GM23338 (cell line): ENCODE measurements around the gene SERPINH1. TPM values are rescaled to one million over a fixed set of nuclear protein-coding genes. Genes with fewer than 3 reads are reported as not detected.

Source experiments
- ATAC-seq: fragments of 200-7000 bp; cut with Tn5 transposase; 3 replicates; pipeline ENCODE4 v1.9.1; 2020
- DNase-seq: peaks from one replicate; pipeline ENCODE4 v3.0.0-alpha.2; 2015; ENCODE audit warnings: low spot score
- H2AFZ ChIP-seq: fragments of 200-600 bp; sonication (generic); 2 replicates; pipeline ENCODE4 v1.8.0; 2016; ENCODE audit warnings: antibody characterized with exemption, mild to moderate bottlenecking, moderate library complexity
- H3F3A ChIP-seq: fragments of 200-600 bp; sonication (generic); replicated peaks from 2 replicates; pipeline ENCODE4 v1.8.0; 2017; ENCODE audit warnings: antibody characterized with exemption, mixed run types, low read depth
- H3K27ac ChIP-seq: fragments of 200-600 bp; sonication (generic); 2 replicates; pipeline ENCODE4 v1.6.1; 2016; ENCODE audit warnings: low read depth
- H3K27me3 ChIP-seq: fragments of 200-600 bp; sonication (generic); 2 replicates; pipeline ENCODE4 v1.8.0; 2016; ENCODE audit warnings: mild to moderate bottlenecking, mixed run types, moderate library complexity; ENCODE audit not compliant: insufficient read depth
- H3K36me3 ChIP-seq: fragments of 200-600 bp; sonication (generic); 2 replicates; pipeline ENCODE4 v1.8.0; 2016; ENCODE audit warnings: mild to moderate bottlenecking; ENCODE audit not compliant: insufficient read depth
- H3K4me1 ChIP-seq: fragments of 200-600 bp; sonication (generic); 2 replicates; pipeline ENCODE4 v1.8.0; 2016; ENCODE audit warnings: mild to moderate bottlenecking, moderate library complexity; ENCODE audit not compliant: insufficient read depth
- H3K4me2 ChIP-seq: fragments of 200-600 bp; sonication (generic); 2 replicates; pipeline ENCODE4 v1.7.1; 2017; ENCODE audit warnings: mixed run types
- H3K4me3 ChIP-seq: fragments of 200-600 bp; sonication (generic); 2 replicates; pipeline ENCODE4 v1.6.1; 2016; ENCODE audit warnings: mixed run types
- H3K79me2 ChIP-seq: fragments of 200-600 bp; sonication (generic); replicated peaks from 2 replicates; pipeline ENCODE4 v1.8.0; 2017; ENCODE audit warnings: mild to moderate bottlenecking; ENCODE audit not compliant: insufficient read depth
- H3K9me2 ChIP-seq: fragments of 200-600 bp; sonication (generic); 2 replicates; pipeline ENCODE4 v1.8.0; 2017; ENCODE audit not compliant: insufficient read depth
- H4K20me1 ChIP-seq: fragments of 200-600 bp; sonication (generic); replicated peaks from 2 replicates; pipeline ENCODE4 v1.8.0; 2017; ENCODE audit warnings: mild to moderate bottlenecking; ENCODE audit not compliant: insufficient read depth
- H3K27ac Mint-ChIP-seq: 2 replicates; pipeline ENCODE4 v1.8.0; 2020; ENCODE audit warnings: inconsistent platforms, mild to moderate bottlenecking, moderate library complexity, mixed read lengths
- H3K27me3 Mint-ChIP-seq: 3 replicates; pipeline ENCODE4 v1.8.0; 2022; ENCODE audit warnings: low read depth, mild to moderate bottlenecking, moderate library complexity, mixed read lengths, inconsistent platforms; ENCODE audit not compliant: insufficient read depth, poor library complexity
- H3K36me3 Mint-ChIP-seq: 3 replicates; pipeline ENCODE4 v1.8.0; 2021; ENCODE audit warnings: low read depth, mild to moderate bottlenecking, inconsistent platforms, moderate library complexity, mixed read lengths
- H3K4me1 Mint-ChIP-seq: 3 replicates; pipeline ENCODE4 v1.8.0; 2020; ENCODE audit warnings: mild to moderate bottlenecking, inconsistent platforms, mixed read lengths
- H3K4me3 Mint-ChIP-seq: 3 replicates; pipeline ENCODE4 v1.8.0; 2021; ENCODE audit warnings: moderate library complexity, mild to moderate bottlenecking, inconsistent platforms, mixed read lengths
- H3K9me3 Mint-ChIP-seq: 3 replicates; pipeline ENCODE4 v1.8.0; 2020; ENCODE audit warnings: moderate library complexity, mild to moderate bottlenecking, inconsistent platforms, mixed read lengths
- EZH2 ChIP-seq: fragments of 200-600 bp; sonication (generic); IDR thresholded peaks from one replicate; pipeline ENCODE4 v1.8.0; 2017; ENCODE audit warnings: antibody characterized with exemption, mild to moderate bottlenecking, low read depth; ENCODE audit not compliant: unreplicated experiment
- EZH2phosphoT487 ChIP-seq: fragments of 200-600 bp; sonication (generic); IDR thresholded peaks from one replicate; pipeline ENCODE4 v1.8.1; 2018; ENCODE audit warnings: antibody characterized with exemption; ENCODE audit not compliant: unreplicated experiment
- JUNB ChIP-seq: IDR thresholded peaks from one replicate; pipeline ENCODE4 v1.6.1; 2016; ENCODE audit warnings: antibody characterized with exemption; ENCODE audit not compliant: unreplicated experiment
- NANOG ChIP-seq: IDR thresholded peaks from 2 replicates; pipeline ENCODE4 v1.6.1; 2016; ENCODE audit warnings: antibody characterized with exemption, borderline replicate concordance
- POLR2AphosphoS5 ChIP-seq: IDR thresholded peaks from 2 replicates; pipeline ENCODE4 v1.6.1; 2016; ENCODE audit warnings: antibody characterized with exemption, low read depth
- STAT1 ChIP-seq: IDR thresholded peaks from one replicate; pipeline ENCODE4 v1.6.1; 2016; ENCODE audit warnings: antibody characterized with exemption; ENCODE audit not compliant: unreplicated experiment
- ZNF114 ChIP-seq: fragments of 250-450 bp; sonication (Bioruptor Pico); IDR thresholded peaks from 2 replicates; pipeline ENCODE4 v1.5.0; 2020; ENCODE audit warnings: mild to moderate bottlenecking, moderate library complexity
- polyA plus RNA-seq: library from polyadenylated mRNA; unstranded; fragments of >200 nt; fragmentation: Nextera tagmentation; extraction: Ambion mirVana; gene quantifications from 2 replicates; pipeline ENCODE4 v1.2.1, GENCODE V29; 2016
- total RNA-seq: library from RNA; depleted of rRNA; stranded (reverse); fragments of >200 nt; shearing (Covaris generic); gene quantifications from 2 replicates; pipeline ENCODE4 v1.2.3, GENCODE V29; 2014
- TF ChIP-seq, protein P1 (sequence below), 2 experiments: fragments of 200-600 bp in 1 of 2; sonication (generic) in 1 of 2; conservative IDR thresholded peaks; 2 replicates each; pipeline versions ENCODE4 v1.5.1 to v1.6.1; 2016 to 2017; ENCODE audit warnings: antibody characterized with exemption in 2 of 2, low read depth in 2 of 2, mild to moderate bottlenecking in 2 of 2, moderate library complexity in 1 of 2
- TF ChIP-seq, protein P2 (sequence below): IDR thresholded peaks from one replicate; pipeline ENCODE4 v1.6.1; 2018; ENCODE audit warnings: antibody characterized with exemption; ENCODE audit not compliant: unreplicated experiment

SERPINH1 gene
- total and polyA plus RNA-seq, 2 experiments from 2014 or later = 238 to 1,217 TPM

DNA sequence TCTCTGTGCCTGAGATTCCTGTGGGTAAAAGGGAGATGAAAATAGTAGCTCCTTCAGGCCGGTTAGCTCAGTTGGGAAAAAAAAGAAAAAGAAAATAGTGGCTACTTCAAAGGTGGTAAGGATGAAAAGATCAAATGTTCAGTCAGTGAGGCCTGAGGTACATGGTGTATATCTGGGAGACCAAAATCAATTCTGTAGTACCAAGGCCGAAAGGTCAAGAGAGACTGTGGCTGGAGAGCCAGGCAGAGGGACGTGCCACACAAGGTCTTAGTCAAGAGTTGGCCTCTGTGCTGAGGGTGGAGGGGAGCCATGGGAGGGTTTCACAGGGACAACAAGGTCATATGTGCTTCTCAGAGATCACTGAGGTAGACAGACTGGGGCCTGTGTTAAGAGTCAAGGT, 31.5 kb upstream of the SERPINH1 start (continued):
- TF ChIP-seq, protein P1, sequence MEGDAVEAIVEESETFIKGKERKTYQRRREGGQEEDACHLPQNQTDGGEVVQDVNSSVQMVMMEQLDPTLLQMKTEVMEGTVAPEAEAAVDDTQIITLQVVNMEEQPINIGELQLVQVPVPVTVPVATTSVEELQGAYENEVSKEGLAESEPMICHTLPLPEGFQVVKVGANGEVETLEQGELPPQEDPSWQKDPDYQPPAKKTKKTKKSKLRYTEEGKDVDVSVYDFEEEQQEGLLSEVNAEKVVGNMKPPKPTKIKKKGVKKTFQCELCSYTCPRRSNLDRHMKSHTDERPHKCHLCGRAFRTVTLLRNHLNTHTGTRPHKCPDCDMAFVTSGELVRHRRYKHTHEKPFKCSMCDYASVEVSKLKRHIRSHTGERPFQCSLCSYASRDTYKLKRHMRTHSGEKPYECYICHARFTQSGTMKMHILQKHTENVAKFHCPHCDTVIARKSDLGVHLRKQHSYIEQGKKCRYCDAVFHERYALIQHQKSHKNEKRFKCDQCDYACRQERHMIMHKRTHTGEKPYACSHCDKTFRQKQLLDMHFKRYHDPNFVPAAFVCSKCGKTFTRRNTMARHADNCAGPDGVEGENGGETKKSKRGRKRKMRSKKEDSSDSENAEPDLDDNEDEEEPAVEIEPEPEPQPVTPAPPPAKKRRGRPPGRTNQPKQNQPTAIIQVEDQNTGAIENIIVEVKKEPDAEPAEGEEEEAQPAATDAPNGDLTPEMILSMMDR (conservative IDR thresholded peaks at IDR 0.05; ENCODE audit: low read depth in 2 of 2) = no peak
- no peak for TF ChIP-seq ZNF114

DNA sequence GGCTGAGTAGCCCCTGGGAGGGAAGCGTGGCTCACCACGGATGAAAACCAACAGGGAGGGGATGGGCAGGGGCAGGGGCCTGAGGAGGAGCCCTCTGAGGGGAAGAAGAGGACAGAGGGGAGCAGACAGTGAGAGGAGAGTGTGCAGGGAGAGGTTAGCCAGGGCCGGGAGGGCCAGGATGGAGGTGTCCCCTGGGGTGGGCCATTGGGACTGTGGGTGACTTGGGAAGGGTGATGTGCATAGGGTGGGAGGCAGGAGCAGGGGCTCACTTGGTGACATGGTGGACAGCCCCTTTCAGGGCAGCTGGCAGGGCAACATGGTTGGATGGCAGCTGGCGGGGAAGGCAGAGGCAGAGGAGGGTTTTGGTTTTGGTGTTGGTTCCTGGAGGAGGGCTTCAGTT, 30.7 kb upstream of the SERPINH1 start:
- Mint-ChIP-seq H3K4me3 (no peak overlapping the region), H3K36me3 (no peaks in the 10 kb centered on the region)

DNA sequence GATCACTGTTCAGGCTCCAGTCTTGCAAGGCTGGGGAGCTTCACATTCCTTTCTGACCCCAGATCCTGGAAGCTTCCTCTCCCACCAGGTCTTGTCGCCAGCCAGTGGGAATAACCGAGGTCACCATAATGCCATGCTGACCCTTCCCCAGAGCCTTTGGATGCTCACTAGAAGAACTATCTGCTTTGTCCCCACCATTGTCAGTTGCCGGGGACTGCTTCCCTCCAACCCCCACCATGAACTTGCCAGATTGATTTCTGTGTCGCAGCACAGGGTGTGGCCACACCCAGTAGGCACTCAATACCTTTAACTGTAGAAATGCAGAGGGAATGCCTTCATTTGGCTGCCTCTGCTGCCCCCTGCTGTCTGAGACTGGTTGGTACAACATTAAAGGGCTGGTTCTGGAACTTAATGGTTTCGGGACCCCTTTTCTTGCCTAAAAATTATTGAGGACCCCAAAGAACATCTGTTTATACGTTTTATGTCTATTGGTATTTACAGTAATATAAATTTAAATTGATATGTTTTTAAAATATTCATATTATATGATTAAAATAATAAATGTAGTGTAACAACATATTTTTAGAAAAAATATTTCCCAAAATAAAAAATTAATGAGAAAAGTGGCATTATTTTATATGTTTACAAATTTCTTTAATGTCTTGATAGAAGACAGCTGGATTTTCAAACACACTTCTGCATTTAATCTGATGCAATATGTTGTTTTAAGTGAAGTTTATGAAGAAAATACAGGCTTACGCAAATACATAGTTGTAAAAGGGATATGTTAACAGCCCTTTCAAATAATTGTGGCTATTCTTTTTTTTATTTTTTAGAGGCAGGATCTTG, 29.6 kb upstream of the SERPINH1 start:
- no peaks in the 10 kb centered on the region for H3K79me2 ChIP-seq
- H3K27me3 Mint-ChIP-seq = peaks cover 23% of the 10 kb centered on the region
- H3K9me3 Mint-ChIP-seq = no peaks in the 10 kb centered on the region
- H3K4me1 ChIP-seq = peaks cover 4% of the 10 kb centered on the region; the same call in 1 of the 2 replicates
- H3K4me1 Mint-ChIP-seq = peaks cover 17% of the 10 kb centered on the region
- H3K27ac ChIP-seq = no peak overlapping the region
- no peaks in the 10 kb centered on the region for H3K36me3 ChIP-seq
- no peaks in the 10 kb centered on the region for H3K27me3 ChIP-seq
- TF ChIP-seq, protein P2, sequence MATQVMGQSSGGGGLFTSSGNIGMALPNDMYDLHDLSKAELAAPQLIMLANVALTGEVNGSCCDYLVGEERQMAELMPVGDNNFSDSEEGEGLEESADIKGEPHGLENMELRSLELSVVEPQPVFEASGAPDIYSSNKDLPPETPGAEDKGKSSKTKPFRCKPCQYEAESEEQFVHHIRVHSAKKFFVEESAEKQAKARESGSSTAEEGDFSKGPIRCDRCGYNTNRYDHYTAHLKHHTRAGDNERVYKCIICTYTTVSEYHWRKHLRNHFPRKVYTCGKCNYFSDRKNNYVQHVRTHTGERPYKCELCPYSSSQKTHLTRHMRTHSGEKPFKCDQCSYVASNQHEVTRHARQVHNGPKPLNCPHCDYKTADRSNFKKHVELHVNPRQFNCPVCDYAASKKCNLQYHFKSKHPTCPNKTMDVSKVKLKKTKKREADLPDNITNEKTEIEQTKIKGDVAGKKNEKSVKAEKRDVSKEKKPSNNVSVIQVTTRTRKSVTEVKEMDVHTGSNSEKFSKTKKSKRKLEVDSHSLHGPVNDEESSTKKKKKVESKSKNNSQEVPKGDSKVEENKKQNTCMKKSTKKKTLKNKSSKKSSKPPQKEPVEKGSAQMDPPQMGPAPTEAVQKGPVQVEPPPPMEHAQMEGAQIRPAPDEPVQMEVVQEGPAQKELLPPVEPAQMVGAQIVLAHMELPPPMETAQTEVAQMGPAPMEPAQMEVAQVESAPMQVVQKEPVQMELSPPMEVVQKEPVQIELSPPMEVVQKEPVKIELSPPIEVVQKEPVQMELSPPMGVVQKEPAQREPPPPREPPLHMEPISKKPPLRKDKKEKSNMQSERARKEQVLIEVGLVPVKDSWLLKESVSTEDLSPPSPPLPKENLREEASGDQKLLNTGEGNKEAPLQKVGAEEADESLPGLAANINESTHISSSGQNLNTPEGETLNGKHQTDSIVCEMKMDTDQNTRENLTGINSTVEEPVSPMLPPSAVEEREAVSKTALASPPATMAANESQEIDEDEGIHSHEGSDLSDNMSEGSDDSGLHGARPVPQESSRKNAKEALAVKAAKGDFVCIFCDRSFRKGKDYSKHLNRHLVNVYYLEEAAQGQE = no peak
- TF ChIP-seq, protein P1 (conservative IDR thresholded peaks at IDR 0.05; ENCODE audit: low read depth in 2 of 2) = peak; percentile 92 to 97
- no peak for TF ChIP-seq POLR2AphosphoS5
- peak overlapping the region; percentile 55 for H3K4me3 Mint-ChIP-seq
- no peaks in the 10 kb centered on the region for H4K20me1 ChIP-seq
- H3K36me3 Mint-ChIP-seq = no peaks in the 10 kb centered on the region
- peak overlapping the region; percentile 84; the same call in 1 of the 2 replicates for H3K27ac Mint-ChIP-seq
- peak; percentile 87 for DNase-seq
- H3K9me2 ChIP-seq = no peaks in the 10 kb centered on the region
- H3F3A ChIP-seq = no peaks in the 10 kb centered on the region
- H3K4me3 ChIP-seq = peak overlapping the region; percentile 43
- no peak overlapping the region for H2AFZ ChIP-seq
- H3K4me2 ChIP-seq = peak overlapping the region; percentile 68
- peak; percentile 85 for ATAC-seq

More for the DNA sequence above, 30.7 kb upstream of the SERPINH1 start:
- H3F3A ChIP-seq = no peaks in the 10 kb centered on the region
- peaks cover 20% of the 10 kb centered on the region for H3K4me1 Mint-ChIP-seq
- peaks cover 4% of the 10 kb centered on the region; the same call in 1 of the 2 replicates for H3K4me1 ChIP-seq
- H3K9me2 ChIP-seq = no peaks in the 10 kb centered on the region
- H3K4me3 ChIP-seq = no peak overlapping the region
- H3K4me2 ChIP-seq = no peak overlapping the region
- H3K27me3 Mint-ChIP-seq = peaks cover 25% of the 10 kb centered on the region
- H3K27me3 ChIP-seq = peaks cover 9% of the 10 kb centered on the region; the same call in 1 of the 2 replicates
- H2AFZ ChIP-seq = no peak overlapping the region
- TF ChIP-seq STAT1 (no peak), EZH2 (no peak), NANOG (no peak), ZNF114 (no peak), JUNB (no peak), EZH2phosphoT487 (no peak)
- TF ChIP-seq, protein P1 (conservative IDR thresholded peaks at IDR 0.05; ENCODE audit: low read depth in 2 of 2) = no peak
- H3K36me3 ChIP-seq = no peaks in the 10 kb centered on the region
- no peak overlapping the region for H3K27ac Mint-ChIP-seq
- no peaks in the 10 kb centered on the region for H3K9me3 Mint-ChIP-seq
- DNase-seq (peak; percentile 22), ATAC-seq (no peak; the same call in 2 of the 3 replicates)
- H3K27ac ChIP-seq = no peak overlapping the region
- H3K79me2 ChIP-seq = no peaks in the 10 kb centered on the region; the same call in 1 of the 2 replicates
- H4K20me1 ChIP-seq = no peaks in the 10 kb centered on the region
